ENCODE results near the gene NUDCD2.

DNA sequence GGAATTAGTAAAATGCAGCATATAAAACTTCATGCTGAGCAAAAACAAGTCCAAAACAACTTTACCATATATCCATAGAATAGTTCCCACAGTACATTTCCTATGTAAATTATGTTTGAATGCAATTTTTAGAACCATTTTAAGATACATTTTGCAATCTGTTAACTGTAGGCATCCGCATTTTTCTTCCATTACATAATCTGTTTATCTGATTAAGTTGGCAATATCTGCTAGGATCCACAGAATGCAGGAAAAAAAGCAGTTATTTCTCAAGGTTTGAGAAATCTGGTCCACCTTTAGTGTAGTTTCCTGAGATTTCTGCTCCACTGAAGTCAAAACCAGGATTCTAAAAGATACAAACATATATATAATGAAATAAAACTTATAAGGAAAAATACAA, 6.2 kb downstream of the NUDCD2 start:
- TF ChIP-seq CTCF (IDR thresholded peaks at IDR 0.05; ENCODE audit: insufficient read depth, low read depth, low read length): no peak
- TF ChIP-seq EZH2 (IDR thresholded peaks at IDR 0.05; ENCODE audit: insufficient read depth, low read length): no peak
